Body of pancreas (tissue), 4 donors: ENCODE data around the gene PTPN1. TPM values are rescaled to one million over a fixed set of nuclear protein-coding genes. Genes with fewer than 3 reads are reported as not detected.

Experiments
- ATAC-seq: fragments of 150-250 bp; one replicate; pipeline ENCODE4 v1.9.1; 2016
- DNase-seq, 4 donors: peaks; one replicate each; pipeline ENCODE4 v3.0.0-alpha.2; 2019
- H3K27ac ChIP-seq, 4 donors: fragments of 200-600 bp; sonication (generic); 1 replicate in 3 of 4; 2 replicates in 1 of 4; pipeline versions ENCODE4 v1.5.1 to v1.6.1; 2016 to 2019; ENCODE audit warnings: mild to moderate bottlenecking in 1 of 4, mixed read lengths in 1 of 4, moderate library complexity in 1 of 4
- H3K27me3 ChIP-seq, 2 donors: fragments of 200-600 bp; sonication (generic); one replicate each; pipeline ENCODE4 v1.6.0; 2016; ENCODE audit warnings: mild to moderate bottlenecking in 1 of 2
- H3K36me3 ChIP-seq, 2 donors: fragments of 200-600 bp; sonication (generic); replicated peaks in 1 of 2; 2 replicates each; pipeline ENCODE4 v1.5.1; 2016; ENCODE audit warnings: low read depth in 2 of 2; ENCODE audit not compliant: insufficient read depth in 1 of 2
- H3K4me1 ChIP-seq: fragments of 200-600 bp; sonication (generic); one replicate; pipeline ENCODE4 v1.6.0; 2016
- H3K4me3 ChIP-seq, 2 donors: fragments of 200-600 bp; sonication (generic); 1 replicate in 1 of 2; 2 replicates in 1 of 2; pipeline ENCODE4 v1.5.1; 2016 to 2019
- H3K9me3 ChIP-seq, 3 donors: fragments of 200-600 bp; sonication (generic); 1 replicate in 2 of 3; 2 replicates in 1 of 3; pipeline ENCODE4 v1.5.1; 2016
- POLR2A ChIP-seq, 3 donors: fragments of 450-650 bp; IDR thresholded peaks; one replicate each; pipeline ENCODE4 v1.6.1; 2016; ENCODE audit warnings: antibody characterized with exemption in 3 of 3, mild to moderate bottlenecking in 2 of 3
- whole genome bisulfite sequencing, 2 donors: methylation state at CpG; one replicate each; pipeline ENCODE4 v1.1.5; 2017; 5-methylcytosine and 5-hydroxymethylcytosine counted together
- intact Hi-C: fragments of 100-400 bp; cut with DNase I; formaldehyde crosslinking; loops from one replicate; pipeline ENCODE4 v1.15.1; 2023
- total RNA-seq, 2 donors: library from RNA; depleted of rRNA; stranded (reverse); fragments of >200 nt; gene quantifications; one replicate each; pipeline ENCODE4 v1.1.0, GENCODE V29; 2016
- TF ChIP-seq, protein P1 (sequence below), 7 experiments: fragments of 450-650 bp in 4 of 7; fragments of 200-600 bp in 3 of 7; sonication (generic) in 3 of 7; IDR thresholded peaks; one replicate each; pipeline ENCODE4 v1.5.1; 2016 to 2019; ENCODE audit warnings: antibody characterized with exemption in 7 of 7

The PTPN1 gene
- total RNA-seq, 2 donors from 2014 or later: 9.1 to 10.2 TPM

DNA sequence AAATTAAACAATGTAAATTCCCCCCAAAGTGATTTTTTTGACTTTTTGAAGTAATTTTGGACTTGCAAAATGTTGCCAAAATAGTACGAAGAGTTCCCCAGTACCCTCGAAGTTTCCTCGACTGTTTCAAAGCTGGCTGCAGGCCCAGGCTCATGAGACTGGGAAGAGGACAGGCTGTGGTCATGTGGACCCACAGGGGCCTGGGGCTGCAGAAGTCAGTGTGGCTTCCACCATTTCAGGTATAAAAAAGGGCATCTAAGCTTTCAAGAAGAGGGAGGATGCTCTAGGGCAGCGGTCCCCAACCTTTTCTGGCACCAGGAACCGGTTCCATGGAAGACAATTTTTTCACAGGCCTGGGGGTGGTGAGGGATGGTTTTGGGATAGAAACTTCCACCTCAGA is 75.0 kb downstream of the PTPN1 start:
- ATAC-seq: no peak
- WGBS, 2 donors: 70 to 80% methylated on average over 5 of the region's 5 CpGs

DNA sequence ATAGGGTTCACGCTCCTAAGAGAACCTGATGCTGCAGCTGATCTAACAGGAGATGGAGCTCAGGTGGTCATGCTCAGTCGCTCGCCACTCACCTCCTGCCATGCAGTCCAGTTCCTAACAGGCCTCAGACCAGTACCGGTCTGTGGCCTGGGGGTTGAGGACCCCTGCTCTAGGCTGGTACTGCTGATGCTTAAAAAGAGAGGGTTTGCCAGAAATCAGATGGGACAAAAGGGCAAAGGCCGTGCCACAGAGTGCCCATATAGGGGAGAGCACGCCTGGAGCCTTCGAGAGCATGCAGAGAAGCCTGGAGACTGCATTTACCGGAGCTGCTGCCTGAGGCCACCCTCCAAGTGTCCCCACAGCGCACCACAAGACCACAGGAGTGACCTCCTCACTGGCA is 75.5 kb downstream of the PTPN1 start:
- intact Hi-C loops: no loop called here
- Histone ChIP-seq H3K27ac (no peak overlapping the region), H3K27me3 (no peaks in the 10 kb centered on the region), H3K4me1 (no peaks in the 10 kb centered on the region), H3K4me3 (no peak overlapping the region), H3K9me3 (no peaks in the 10 kb centered on the region), H3K36me3 (peaks cover 0 to 13% of the 10 kb centered on the region in 2 donors)
- no peak for ATAC-seq
- DNase-seq: no peak
- TF ChIP-seq, protein P1, sequence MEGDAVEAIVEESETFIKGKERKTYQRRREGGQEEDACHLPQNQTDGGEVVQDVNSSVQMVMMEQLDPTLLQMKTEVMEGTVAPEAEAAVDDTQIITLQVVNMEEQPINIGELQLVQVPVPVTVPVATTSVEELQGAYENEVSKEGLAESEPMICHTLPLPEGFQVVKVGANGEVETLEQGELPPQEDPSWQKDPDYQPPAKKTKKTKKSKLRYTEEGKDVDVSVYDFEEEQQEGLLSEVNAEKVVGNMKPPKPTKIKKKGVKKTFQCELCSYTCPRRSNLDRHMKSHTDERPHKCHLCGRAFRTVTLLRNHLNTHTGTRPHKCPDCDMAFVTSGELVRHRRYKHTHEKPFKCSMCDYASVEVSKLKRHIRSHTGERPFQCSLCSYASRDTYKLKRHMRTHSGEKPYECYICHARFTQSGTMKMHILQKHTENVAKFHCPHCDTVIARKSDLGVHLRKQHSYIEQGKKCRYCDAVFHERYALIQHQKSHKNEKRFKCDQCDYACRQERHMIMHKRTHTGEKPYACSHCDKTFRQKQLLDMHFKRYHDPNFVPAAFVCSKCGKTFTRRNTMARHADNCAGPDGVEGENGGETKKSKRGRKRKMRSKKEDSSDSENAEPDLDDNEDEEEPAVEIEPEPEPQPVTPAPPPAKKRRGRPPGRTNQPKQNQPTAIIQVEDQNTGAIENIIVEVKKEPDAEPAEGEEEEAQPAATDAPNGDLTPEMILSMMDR (IDR thresholded peaks at IDR 0.05): no peak
- no peak for TF ChIP-seq POLR2A (IDR thresholded peaks at IDR 0.05)
- WGBS, 2 donors: 88 to 92% methylated on average over 8 to 9 of the region's 9 CpGs

More for the DNA sequence above, 75.0 kb downstream of the PTPN1 start:
- H3K4me1 ChIP-seq: no peaks in the 10 kb centered on the region
- peaks cover 0 to 13% of the 10 kb centered on the region in 2 donors for H3K36me3 ChIP-seq
- DNase-seq: no peak
- no peaks in the 10 kb centered on the region for H3K27me3 ChIP-seq
- H3K9me3 ChIP-seq: no peaks in the 10 kb centered on the region
- intact Hi-C loops: no loop called here
- H3K27ac ChIP-seq: no peak overlapping the region
- TF ChIP-seq, protein P1 (IDR thresholded peaks at IDR 0.05): no peak
- no peak for TF ChIP-seq POLR2A (IDR thresholded peaks at IDR 0.05)
- no peak overlapping the region for H3K4me3 ChIP-seq

DNA sequence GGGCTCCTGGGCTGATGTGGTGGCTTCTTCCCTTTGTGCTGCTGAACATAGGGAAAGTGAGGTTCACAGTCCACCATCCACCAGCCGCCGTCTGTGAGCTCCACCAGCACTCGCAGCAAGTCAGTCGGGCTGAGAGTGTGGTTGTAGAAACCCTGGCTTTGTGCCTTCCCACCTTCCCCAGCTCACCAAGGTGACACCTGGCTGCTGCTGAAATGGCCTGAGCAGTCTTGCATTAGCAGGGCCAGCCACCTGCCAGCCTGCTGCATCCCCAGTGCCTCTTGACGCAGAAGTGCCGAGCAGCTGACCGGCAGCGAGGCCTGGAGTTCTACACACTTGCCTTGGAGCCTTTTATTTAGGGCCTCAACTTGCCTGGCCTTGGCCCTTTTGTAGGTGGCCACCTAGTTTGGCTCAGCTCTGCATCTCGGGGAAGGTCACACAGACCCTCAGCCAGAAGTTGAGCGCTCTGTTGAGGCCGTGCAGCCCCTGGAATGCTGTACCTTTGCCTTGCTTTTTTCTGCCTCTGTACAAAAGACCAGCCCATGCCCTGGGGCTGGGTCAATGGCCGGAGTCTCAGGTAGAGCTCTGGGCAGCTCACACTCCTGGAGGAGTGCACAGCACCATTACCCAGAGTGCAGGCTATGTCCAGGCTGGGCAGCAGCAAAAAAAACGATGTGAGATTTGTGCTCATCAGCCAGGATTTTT is 76.5 kb downstream of the PTPN1 start:
- Histone ChIP-seq H3K36me3 (peaks cover 0 to 8% of the 10 kb centered on the region in 2 donors), H3K27ac (no peak overlapping the region), H3K4me3 (no peak overlapping the region), H3K27me3 (no peaks in the 10 kb centered on the region), H3K9me3 (no peaks in the 10 kb centered on the region), H3K4me1 (no peaks in the 10 kb centered on the region)
- no peak for DNase-seq
- no peak for ATAC-seq
- TF ChIP-seq POLR2A (IDR thresholded peaks at IDR 0.05): no peak
- TF ChIP-seq, protein P1 (IDR thresholded peaks at IDR 0.05): no peak
- WGBS, 2 donors: 85 to 93% methylated on average over 8 to 13 of the region's 13 CpGs
- intact Hi-C loops: no loop called here

DNA sequence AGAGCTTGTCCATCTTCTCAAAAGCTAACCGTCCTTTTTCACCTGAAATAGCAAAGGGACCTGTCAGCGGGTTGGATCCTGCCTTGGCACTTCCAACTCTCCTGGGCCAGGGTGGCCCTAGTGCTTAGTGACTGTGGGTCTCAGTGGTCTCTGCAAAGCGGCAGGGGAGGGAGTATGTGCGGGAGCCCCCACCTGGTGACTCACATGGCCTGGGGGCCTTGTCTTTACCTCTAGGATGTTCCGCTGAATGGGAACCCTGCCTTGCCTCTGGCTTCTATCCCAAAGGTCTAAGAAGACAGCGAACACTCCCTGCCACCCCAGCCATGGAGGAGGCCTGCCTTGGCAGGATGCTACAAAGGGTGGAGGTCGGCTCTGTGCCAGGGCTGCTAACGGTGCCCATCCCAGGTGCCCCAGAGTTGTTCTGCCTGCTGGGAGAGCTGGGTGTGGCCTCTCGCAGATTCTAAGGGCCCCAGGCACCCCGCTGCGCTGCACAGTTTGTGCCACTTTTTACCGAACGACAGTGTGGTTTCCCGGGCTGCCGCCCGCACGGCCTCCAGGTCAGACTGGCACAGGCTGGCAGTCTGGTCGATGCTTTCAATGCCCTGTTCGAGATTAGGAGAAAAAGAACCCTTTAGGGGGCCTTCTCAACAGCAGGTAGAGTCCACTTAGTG is 77.2 kb downstream of the PTPN1 start:
- intact Hi-C loops: no loop called here
- H3K27ac ChIP-seq: no peak overlapping the region
- peaks cover 7% of the 10 kb centered on the region for H3K4me1 ChIP-seq
- H3K4me3 ChIP-seq: no peak overlapping the region
- peaks cover 0 to 2% of the 10 kb centered on the region in 2 donors for H3K36me3 ChIP-seq
- TF ChIP-seq, protein P1 (IDR thresholded peaks at IDR 0.05): no peak
- H3K9me3 ChIP-seq: no peaks in the 10 kb centered on the region
- DNase-seq (no peak), ATAC-seq (no peak)
- 85 to 90% methylated on average over 4 to 19 of the region's 19 CpGs for WGBS, 2 donors
- H3K27me3 ChIP-seq: no peaks in the 10 kb centered on the region
